Measurements from ENCODE around the gene MACROD2.
"Not testable (repeated sequence)": the region's sequence is repeated elsewhere in the genome, so short reads cannot be mapped to it uniquely, and the experiment has no call there.

The MACROD2 gene

GRCh38 chr20:14955399-14955798 lies 960.1 kb downstream of the MACROD2 start:
- no peak for DNase-seq (ENCODE audit: low read depth)

GRCh38 chr20:14956026-14956425 lies 960.7 kb downstream of the MACROD2 start:
- no peak for DNase-seq (ENCODE audit: low read depth)

- no peak for DNase-seq (ENCODE audit: low read depth)
Measured at GRCh38 chr20:14956538-14956937, 961.2 kb downstream of the MACROD2 start.

- no peak for DNase-seq (ENCODE audit: low read depth)
Measured at GRCh38 chr20:14957402-14957801, 962.1 kb downstream of the MACROD2 start.

GRCh38 chr20:14958626-14959025 lies 963.3 kb downstream of the MACROD2 start:
- no peak for DNase-seq (ENCODE audit: low read depth)

- DNase-seq (ENCODE audit: low read depth): no peak
Measured at GRCh38 chr20:14959506-14960475, 964.5 kb downstream of the MACROD2 start.

- no peak for DNase-seq (ENCODE audit: low read depth)
Measured at GRCh38 chr20:14960831-14961230, 965.5 kb downstream of the MACROD2 start.

DNA sequence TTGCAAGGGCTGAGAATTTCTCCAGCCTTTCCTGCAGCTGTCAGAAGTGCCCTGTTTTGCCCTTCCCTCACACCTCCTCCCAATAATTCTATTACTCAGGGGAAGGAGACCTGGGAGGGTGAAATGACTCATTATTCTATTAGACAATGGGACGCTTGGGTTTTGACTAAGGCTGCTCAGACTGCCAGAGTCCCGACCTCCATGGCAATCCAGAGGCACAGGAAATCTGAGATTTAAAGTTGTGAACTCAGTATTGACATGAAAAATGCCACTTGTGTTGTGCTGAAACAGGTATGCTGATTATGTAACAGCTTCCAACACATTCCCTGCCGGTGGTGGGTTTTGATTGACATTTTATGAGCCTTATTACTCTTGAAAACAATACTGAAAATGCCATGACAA lies 967.9 kb downstream of the MACROD2 start:
- no peak for DNase-seq (ENCODE audit: low read depth)

DNA sequence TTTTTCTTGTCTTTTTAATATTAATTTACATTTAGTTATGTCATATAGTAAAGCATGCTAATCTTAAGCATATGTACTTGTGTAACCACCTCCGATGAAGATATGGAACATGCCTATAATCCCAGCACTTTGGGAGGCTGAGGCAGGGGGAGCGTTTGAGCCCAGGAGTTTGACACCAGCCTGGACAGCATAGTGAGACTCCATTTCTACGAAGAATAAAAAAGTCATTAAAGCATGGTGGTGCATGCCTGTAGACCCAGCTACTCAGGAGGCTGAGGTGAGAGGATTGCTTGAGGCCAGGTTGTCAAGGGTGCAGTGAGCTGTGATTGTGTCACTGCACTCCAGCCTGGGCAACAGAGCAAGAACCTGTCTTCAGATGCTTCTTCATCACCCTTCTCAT lies 970.9 kb downstream of the MACROD2 start:
- no peak for DNase-seq (ENCODE audit: low read depth)

DNA sequence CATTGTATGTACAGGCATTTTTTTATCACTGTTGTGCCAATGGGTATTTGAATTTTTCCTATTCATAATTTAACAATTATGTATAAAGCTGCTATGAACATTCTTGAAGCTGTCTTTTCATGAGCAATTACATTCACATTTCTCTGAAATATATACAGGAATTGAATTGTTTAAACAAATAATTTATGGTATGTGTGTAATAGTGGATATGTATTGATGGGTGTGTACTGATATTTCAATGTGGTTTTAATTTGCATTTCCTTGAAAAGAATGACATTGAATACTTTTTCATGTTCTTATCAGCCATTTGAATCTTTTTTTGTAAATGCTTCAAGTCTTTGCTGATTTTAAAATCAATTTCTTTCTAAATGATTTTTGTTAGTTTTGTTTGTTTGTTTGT lies 971.5 kb downstream of the MACROD2 start:
- DNase-seq (ENCODE audit: low read depth): no peak

- no peak for DNase-seq (ENCODE audit: low read depth)
Measured at GRCh38 chr20:14972256-14972655, 976.9 kb downstream of the MACROD2 start.

- DNase-seq (ENCODE audit: low read depth): no peak
Measured at GRCh38 chr20:14972690-14973089, 977.4 kb downstream of the MACROD2 start.

- no peak for DNase-seq (ENCODE audit: low read depth)
Measured at GRCh38 chr20:14979453-14979986, 984.2 kb downstream of the MACROD2 start.

GRCh38 chr20:14981486-14981885 lies 986.2 kb downstream of the MACROD2 start:
- not testable (repeated sequence) for DNase-seq (ENCODE audit: low read depth)

DNA sequence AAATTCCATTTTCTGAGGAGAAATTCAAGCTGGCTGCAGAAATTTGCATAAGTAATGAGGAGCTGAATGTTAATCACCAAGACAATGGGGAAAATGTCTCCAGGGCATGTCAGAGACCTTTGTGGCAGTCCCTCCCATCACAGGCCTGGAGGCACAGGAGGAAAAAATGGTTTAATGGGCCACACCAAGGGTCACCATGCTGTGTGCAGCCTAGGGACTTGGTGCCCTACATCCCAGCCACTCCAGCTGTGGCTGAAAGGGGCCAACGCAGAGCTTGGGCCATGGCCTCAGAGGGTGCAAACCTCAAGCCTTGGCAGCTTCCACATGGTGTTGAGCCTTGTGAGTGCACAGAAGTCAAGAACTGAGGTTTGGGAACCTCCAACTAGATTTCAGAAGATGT lies 987.0 kb downstream of the MACROD2 start:
- DNase-seq (ENCODE audit: low read depth): not testable (repeated sequence)

DNA sequence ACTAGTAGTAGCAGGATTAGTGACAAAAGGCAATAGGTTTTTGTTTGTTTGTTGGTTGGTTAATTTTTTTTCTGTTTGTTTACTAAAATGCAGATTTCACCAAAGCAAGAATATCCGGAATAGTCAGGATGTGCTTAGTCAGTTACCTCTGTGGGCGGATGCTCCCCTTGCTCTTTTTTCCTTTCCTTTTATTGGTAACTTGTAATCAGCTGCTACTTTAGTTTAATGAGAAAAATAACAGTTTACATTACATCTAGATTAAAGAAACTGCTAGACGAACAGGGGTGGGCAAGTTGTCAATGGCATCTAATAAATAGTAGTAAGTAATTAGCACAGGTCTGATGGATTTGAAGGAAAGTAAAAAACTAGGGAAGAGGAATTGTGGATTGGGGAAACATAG lies 989.0 kb downstream of the MACROD2 start:
- no peak for DNase-seq (ENCODE audit: low read depth)

DNA sequence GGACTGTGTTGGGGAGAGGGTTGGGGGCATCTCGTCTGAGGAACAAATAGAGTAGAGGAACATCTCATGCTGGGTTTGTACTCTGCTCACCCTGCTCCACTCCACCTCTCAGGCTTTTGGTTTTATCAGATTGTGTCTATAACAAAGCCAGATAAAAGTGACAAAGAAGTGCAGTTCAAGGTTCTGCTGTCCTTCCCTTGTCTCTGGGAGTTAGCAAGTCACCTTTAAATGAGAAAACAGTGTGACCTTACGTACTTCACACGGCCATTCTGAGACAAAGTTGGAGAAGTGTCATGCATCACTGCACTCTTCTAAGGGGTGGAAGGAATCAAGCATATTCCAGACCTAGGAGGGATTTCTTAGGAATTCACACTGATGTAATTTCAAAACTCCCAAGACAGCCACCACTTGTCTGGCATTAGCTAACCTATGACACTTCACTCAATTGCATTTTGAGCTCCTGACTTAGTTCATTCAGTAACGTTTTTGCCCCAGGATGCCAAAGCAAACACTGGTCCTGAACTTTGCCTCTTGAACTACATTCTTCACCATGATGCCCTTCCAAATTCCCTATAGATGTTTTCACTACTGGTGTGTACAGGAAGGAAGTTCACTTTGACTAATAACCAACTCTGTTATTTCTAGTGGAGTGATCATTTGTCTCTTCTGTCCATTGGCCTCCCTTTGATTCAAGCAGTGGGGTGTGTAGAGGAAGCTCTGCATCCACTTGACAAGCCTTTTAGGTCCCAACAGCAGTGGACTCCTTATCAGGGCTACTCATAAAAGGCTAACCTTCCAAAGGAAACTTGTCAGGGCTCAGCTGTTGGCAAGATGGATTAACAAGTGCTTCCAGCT lies 989.7 kb downstream of the MACROD2 start:
- no peak for DNase-seq (ENCODE audit: low read depth)

- no peak for DNase-seq (ENCODE audit: low read depth)
Measured at GRCh38 chr20:14986026-14986655, 990.8 kb downstream of the MACROD2 start.

DNA sequence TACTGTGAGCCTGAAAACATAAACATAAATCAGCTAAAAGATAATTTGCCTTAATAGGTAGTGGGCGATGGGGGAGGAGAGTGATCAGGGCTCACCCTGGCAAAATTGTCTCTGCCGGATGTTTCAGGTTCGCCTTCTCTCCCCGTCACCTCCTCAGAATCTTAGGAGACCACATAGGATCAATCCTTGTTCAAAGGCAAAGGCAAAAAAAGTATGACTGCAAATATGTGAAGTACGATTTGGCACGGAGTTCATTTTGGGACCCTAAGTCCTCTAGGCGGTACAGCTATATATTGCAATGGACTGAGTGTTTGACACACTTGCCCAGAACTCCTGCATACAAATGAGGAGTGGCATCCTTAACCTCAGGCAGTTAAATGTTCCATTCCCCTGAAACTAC lies 991.3 kb downstream of the MACROD2 start:
- no peak for DNase-seq (ENCODE audit: low read depth)

DNA sequence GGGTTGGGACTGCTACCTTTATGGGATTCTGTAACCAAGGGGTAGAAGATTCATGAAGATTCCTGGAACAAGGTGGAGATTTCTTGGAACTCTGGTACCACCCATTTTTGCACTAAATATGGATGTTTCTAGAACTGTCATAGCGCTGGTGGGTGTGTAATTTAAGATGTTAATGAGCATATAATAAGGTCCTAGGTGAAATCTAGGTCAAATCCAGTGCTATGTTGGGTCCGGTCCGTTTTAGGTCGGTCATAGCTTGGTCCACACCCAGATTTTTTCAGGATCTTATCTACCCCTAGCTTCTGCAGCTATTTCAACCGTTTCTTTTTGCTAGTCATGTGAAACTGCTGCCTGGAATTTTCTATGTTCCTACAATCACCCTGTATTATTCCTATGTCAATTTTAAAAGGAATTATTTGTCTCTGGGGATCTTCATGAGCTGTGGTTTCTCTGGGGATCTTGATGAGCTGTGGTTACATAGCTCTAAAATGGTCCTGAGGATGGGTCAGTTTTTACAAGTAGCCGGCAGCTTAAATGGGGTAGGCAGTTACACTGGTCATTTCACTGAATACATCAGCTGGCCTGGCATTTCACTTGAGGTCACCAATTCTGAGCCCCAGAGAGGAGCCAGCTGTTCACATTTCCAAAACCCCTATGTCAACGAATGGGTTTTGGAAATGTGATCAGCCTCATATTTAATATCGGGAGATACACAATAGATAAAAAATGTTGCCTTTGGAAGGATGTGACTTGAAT lies 994.4 kb downstream of the MACROD2 start:
- DNase-seq (ENCODE audit: low read depth): no peak

GRCh38 chr20:14991023-14991422 lies 995.7 kb downstream of the MACROD2 start:
- no peak for DNase-seq (ENCODE audit: low read depth)

All from stimulated activated CD8-positive, alpha-beta memory T cell treated with anti-CD3 and anti-CD28 coated beads, Interleukin-12 subunit alpha, Interleukin-12 subunit beta, amount 100 ng/mL, for 1 hour (primary cell).